GM19328 (cell line): ENCODE data around the gene PTPN12.
"Not testable (repeated sequence)": the region's sequence is repeated elsewhere in the genome, so short reads cannot be mapped to it uniquely, and the experiment has no call there.

Experiments
- ATAC-seq: cut with Tn5 transposase; IDR thresholded peaks from one replicate; pipeline ENCODE4 v1.9.1; 2021; ENCODE audit warnings: mild to moderate bottlenecking, moderate library complexity; ENCODE audit not compliant: unreplicated experiment

The PTPN12 gene

DNA sequence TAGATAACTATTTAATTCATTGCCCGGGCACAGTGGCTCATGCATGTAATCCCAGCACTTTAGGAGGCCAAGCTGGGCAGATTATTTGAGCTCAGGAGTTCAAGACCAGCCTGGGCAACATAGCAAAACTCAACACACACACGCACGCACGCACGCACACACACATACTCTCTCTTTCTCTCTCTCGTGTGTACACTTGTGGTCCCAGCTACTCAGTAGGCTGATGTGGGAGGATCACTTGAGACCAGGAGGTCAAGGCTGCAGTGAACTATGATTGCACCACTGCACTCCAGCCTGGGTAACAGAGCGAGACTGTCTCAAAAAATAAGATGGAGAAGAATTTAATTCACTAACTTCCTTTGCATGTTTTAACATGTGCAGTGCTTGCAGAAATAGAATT, 38.1 kb downstream of the PTPN12 start:
- no peak for ATAC-seq

DNA sequence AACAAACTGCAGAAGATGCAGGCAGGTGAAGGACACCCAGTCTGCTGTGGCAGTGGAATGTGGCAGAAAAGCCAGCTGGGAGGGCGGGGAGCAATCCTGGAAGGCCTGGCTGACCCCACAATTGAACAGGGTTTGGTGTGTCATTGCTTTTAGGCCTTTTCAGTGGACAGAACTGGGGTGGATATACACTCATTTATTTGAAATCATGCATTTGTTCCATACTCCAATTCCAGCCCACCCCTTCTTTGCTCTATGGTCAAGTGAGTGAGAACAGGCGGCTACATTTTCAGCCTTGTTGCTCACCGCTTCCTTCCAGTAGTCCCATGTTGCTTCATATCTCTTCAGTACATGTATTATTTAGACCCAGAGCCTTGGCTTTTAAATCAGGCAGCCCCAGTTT, 39.8 kb downstream of the PTPN12 start:
- ATAC-seq = no peak

DNA sequence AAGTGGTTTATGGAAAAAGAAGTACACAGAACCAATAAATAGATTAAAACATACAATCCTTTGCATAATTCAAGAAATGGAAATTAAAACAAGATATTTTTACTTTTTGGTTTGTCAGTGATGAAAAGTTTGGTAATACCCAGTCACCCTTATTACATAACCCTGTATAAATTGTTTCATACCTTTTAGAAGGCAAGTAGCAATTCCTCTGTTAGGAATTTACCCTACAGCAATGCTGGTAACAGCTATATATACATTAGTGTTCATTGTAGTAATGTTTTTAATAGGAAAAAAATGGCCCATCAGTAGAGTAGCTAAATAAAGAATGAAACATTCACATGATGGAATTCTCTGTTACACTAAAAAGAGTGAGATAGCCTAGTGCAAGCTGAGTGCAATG, 42.7 kb downstream of the PTPN12 start:
- no peak for ATAC-seq

DNA sequence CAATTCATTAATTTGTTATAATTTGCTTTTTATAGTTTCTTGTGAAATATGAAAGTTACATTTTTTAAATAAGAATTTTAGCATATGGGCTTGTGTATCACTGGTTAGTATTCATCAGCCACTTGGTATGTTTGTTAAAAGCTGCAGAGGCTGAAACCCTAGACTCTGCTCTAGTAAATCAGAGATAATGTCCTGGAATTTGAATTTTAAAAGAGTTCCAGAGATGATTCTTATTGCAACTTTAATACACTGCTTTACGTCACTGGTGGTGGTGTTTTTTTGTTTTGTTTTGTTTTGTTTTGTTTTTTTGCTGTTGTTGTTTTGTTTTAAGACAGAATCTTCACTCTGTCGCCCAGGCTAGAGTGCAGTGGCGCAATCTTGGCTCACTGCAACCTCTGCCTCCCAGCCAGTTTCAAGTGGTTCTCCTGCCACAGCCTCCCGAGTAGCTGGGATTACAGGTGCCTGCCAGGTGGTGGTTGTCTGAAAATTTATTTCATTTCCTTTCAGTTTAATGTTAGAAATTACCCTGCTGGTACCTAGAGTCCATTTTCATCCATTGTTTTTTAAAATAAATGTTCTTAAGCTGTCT, 43.8 kb downstream of the PTPN12 start:
- ATAC-seq = no peak

DNA sequence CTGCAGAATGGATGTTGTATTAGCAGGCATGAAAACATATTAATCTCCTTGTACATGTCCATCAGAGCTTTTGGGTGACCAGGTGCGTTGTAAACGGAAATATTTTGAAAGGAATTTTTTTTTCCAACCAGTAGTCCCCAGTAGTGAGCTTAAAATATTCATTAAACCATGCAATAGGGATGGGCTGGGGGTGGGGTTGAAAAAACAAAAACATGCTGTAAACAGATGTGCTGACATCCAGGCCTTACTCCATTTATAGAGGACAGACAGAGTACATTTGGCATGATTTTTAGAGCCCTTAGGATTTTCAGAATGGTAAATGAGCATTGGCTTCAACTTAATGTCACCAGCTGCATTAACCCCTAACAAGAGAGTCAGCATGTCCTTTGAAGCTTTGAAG, 50.2 kb downstream of the PTPN12 start:
- ATAC-seq = no peak

DNA sequence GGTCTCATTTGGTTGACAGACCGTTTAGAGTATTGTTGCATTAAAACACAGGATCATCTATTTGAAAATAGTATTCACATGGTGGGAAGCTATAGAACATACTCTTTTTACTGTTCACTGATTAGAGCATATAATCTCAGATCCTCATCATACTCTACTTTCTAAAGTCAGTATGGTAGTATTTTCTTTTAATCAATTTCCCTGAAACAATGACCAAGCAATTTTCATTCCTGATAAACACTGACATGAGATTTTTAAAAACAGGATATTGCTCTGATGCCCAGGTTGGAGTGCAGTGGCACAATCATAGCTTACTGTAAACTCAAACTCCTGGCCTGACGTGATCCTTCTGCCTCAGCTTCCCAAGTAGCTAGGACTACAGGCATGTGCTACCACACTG, 63.9 kb downstream of the PTPN12 start:
- no peak for ATAC-seq

DNA sequence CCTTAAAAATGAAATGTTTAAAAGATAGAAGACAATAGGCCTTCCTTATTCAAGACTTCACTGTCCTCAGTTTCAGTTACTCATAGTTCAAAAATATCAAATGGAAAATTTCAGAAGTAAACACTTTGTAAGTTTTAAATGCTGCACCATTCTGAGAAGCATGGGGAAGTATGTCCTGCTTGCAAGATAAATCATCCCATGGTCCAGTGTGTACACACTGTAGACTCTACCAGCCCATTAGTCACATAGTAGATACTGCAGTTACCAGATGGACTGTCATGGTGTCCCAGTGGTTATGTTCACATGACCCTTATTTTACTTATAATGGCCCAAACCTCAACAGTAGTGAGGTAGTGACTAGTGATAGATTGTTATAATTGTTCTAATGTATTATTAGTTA, 69.5 kb downstream of the PTPN12 start:
- no peak for ATAC-seq

DNA sequence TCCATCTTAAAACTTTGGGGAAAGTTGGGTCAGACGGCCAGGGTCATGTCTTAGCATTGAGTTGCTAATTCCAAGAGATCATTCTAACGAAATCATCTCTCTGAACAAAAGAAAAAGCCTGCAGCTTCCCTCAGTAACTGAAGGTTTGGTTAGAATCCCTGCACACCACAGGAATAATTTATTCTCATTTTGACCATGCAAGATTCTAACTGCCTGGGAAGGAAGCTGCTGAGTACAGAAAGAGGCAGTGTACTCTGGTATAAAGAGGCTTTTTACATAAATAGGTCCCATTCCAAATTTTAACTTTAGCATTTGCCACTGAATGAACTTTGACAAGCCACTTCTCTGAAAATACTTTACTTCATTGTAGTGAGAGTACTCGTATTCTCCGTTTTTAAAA, 82.2 kb downstream of the PTPN12 start:
- no peak for ATAC-seq

DNA sequence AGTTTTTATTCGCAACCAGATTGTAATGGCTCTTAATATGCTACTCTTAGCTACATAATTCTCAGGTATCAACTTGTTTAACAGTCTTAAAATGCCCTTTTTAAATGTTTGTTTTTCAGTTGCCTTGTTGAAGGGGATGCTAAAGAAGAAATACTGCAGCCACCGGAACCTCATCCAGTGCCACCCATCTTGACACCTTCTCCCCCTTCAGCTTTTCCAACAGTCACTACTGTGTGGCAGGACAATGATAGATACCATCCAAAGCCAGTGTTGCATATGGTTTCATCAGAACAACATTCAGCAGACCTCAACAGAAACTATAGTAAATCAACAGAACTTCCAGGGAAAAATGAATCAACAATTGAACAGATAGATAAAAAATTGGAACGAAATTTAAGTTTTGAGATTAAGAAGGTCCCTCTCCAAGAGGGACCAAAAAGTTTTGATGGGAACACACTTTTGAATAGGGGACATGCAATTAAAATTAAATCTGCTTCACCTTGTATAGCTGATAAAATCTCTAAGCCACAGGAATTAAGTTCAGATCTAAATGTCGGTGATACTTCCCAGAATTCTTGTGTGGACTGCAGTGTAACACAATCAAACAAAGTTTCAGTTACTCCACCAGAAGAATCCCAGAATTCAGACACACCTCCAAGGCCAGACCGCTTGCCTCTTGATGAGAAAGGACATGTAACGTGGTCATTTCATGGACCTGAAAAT, 89.7 kb downstream of the PTPN12 start:
- no peak for ATAC-seq

DNA sequence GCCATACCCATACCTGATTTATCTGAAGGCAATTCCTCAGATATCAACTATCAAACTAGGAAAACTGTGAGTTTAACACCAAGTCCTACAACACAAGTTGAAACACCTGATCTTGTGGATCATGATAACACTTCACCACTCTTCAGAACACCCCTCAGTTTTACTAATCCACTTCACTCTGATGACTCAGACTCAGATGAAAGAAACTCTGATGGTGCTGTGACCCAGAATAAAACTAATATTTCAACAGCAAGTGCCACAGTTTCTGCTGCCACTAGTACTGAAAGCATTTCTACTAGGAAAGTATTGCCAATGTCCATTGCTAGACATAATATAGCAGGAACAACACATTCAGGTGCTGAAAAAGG, 90.2 kb downstream of the PTPN12 start:
- no peak for ATAC-seq

DNA sequence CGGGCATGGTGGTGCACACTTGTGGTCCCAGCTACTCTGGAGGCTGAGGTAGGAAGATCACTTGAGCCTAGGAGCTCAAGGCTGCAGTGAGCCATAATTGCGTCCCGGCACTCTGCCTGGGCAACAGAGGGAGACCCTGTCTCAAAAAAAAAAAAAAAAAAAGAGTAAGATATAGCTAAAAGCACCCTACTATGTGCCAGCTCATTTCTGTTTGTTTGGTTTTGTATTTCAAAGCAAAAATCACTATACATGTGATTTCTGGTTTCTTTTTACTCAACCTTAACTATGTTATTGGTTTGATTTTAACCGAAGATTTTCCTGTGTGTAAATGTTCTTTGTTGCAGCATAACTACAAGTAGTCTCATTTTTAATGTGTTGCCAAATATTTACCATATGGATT, 92.7 kb downstream of the PTPN12 start:
- no peak for ATAC-seq

DNA sequence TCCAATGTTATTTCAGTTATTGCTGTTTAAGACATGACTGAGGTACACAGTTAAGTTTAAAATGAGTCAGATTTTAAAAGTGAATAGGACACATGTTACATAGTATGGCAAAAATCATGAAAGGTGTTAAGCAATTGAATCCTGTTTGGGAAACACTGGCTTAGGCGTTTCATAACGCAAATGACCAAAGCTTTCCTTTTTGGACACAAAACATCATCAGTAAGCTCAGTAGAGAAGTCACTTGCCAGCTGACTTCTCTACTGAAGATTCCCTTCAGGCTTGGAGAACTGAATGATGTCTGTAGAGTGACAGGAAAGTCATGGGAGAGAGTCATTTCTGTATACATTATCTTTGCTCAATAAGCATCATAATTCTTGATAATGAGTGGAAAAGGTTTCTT, 94.7 kb downstream of the PTPN12 start:
- ATAC-seq = no peak

DNA sequence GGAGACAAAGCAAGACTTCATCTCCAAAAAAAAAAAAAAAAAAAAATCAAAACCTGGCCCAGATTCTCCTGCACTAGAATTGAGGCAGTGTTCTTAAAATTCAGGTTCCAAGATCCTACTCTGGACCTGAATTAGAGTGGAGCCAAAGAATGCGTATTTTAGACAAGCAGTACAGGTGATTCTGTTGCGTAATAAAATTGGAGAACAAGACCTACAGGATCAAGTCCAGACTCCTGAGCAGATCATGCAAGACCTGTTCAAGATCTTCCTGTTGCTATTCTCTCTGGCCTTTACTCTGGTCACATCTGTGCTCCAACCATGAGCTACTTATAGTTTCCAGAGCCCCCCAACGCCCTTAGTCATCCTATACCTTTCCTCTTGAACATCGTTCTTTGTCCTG, 107.7 kb downstream of the PTPN12 start:
- no peak for ATAC-seq

DNA sequence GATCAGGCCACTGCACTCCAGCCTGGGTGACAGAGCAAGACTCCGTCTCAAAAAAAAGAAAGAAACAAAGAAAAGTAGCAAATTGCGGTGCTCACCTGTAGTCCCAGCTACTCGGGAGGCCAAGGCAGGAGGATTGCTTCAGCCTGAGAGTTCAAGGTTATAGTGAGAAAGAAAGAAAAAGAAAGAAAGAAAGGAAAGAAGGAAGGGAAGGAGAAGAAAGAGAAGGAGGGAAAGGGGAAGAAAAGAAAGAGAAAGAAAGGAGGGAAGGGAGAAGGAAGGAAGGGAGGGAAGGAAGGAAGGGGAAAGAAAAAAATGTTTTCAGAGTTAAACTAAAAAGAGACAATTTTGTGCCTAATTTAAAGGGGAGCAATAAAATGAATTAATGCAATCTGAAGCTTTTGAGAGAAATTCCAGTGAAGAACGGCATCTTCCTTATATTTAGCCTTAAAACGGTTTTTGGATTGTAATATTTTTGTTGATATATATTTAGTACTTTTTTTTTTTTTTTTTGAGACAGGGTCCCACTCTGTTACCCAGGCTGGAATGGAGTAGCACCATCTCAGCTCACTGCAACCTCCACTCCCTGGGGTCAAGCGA, 111.7 kb downstream of the PTPN12 start:
- no peak for ATAC-seq

DNA sequence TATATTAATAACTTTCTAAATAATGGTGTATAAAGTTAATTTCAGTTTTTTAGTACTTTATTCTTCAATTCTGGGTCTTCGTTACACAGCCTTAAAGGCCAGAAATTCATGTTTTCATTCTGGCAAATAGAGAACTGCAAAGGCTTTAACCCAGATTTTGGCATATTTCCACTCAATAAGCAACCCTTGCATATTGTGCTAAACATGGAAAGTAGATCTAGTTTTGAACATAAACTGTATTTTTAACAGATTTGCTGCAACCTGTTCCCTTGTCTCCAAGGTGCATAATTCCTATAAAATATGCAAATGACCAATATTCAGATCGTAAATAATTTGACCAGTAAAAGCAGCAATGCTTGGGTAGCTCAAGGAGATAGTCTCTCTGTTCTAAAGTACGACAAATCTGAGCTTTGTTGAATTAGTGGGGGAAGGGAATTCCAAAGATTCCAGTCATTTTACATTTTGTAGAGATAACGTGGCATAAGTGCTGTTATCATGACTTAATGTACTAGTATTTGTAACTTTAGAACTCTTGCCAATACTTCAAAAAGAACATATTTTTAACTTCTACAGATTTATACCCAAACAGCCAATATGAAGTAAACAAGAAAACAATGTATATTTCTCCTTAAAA, 112.7 kb downstream of the PTPN12 start:
- no peak for ATAC-seq

DNA sequence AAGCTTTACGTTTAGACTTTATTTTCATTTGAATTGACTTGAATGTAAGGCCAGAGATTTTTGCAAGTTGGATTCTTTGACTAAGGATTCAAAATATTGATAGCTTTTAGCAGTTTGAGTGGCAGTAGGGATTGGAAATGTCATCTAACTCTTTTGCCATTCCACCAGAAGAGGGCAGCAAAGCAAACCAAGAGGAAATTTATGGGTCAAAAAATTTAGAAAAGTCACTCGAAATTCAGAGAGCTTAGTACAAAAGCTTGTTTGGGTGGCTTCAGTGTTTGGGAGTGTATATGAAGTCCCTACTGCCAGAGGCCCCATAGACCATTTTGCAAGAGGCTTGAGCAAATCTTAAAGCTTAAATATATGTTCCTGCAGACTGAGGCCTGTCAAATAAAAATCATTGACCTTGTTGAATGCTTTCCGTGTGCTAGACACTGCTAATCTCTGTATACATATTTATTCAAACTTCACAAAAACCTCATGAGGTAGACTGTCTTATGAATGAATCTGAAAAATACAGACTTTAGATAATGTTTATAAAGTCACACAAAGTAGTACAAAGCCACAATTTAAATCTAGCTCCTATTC, 114.6 kb downstream of the PTPN12 start:
- ATAC-seq = no peak

DNA sequence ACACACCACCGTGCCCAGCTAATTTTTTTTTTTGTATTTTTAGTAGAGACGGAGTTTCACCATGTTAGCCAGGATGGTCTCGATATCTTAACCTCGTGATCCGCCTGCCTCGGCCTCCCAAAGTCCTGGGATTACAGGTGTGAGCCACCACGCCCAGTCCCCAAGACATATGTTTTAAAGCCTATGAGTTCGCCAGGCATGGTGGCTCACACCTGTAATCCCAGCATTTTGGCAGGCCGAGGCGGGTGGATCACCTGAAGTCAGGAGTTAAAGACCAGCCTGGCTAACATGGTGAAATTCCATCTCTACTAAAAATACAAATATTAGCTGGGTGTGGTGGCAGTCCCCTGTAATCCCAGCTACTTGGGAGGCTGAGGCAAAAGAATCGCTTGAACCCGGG, 115.7 kb downstream of the PTPN12 start:
- not testable (repeated sequence) for ATAC-seq

DNA sequence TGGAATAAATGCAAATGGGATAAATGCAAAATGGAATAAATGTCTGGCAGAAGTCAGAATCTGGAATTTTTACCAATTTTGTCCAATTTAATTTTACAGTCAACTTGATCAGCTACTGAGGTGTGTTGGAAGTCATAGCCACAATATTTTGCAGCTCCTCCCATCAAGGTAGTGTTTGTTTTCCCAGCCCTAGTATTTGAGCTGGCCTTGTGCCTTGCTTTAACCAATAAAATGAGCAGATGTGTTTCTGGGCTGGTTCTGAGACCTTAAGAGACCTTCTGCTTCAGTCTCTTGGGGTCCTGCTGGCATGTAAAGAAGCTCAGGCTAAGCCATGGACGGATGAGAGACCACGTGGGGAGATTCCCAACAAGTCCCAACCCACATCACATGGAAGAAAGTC, 116.5 kb downstream of the PTPN12 start:
- ATAC-seq = no peak

DNA sequence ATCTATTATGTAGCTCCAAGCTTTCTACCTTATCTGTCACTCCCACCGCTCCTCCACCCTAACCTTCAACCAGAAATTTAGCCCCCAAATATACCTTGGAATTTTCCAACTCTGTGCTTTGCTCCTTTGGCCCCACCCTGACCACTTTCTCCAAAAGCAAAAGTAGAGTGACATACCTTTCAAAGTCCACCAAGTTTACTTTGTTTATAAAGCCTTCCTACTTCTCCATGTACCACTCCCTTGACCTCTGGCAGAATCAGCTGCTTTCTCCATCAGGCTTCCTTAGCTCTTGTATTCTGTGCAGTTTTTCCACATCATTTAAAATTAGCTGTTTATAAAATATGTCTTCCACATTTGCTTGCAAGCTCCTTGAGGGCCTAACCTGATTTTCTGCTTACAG, 118.3 kb downstream of the PTPN12 start:
- ATAC-seq = no peak

DNA sequence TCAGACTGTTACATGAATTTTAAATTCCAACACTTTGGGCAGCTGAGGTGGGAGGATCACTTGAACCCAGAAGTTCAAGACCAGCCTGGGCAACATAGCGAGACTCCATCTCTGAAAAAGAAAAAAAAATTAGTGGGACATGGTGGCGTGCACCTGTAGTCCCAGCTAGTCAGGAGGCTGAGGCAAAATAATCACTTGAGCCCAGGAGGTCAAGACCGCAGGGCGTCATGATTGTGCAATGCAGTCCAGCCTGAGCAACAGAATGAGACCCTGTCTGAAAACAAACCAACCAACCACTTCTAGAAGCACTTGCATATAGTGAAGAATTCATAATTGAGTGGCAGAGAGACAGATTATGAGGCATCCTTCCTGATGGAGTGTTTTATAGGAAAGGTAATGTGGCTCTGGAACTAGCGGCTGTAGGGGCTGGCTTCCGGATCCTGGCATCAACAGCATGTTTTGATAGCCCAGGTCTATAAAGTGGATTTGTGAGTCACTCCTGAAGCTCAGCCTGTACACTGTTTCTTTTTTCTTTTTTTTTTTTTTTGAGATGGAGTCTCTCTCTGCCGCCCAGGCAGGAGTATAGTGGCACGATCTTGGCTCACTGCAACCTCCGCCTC, 118.9 kb downstream of the PTPN12 start:
- ATAC-seq = no peak

DNA sequence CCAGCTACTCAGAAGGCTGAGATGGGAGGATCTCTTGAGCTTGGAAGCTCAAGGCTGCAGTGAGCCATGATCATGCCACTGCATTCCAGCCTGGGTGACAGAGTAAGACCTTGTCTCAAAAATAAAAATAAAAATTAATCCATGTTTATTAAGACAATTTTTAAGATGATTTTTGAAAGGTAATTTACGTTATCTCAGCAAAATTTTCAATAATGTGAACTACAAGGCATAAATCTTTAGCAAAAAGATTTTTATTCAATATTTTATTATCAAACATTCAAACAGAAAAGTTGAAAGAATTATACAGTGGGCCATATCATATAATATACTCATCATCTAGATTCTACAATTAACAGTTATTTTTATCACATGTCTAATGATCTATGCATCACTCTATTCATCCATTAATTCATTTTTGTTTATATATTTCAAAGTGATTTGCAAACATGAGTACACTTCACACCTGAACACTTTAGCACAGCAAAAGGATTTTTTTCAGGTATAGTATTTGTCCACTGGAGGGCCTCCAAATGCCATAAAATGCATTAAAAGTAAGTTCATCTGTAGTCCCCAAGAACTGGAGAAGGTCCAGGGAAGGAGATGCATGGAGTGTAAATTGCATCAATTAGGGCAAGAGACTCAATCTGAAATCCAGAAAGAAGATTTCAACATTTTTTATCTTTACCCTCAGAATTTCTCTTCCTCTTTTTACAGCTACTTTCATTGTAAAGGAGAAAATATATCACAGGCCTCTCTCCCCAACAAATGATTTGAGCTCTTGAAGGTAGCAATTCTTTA, 120.5 kb downstream of the PTPN12 start:
- no peak for ATAC-seq
